ENCODE data around the gene LRFN5. TPM values are rescaled to one million over a fixed set of nuclear protein-coding genes. Genes with fewer than 3 reads are reported as not detected.

LRFN5 gene
- polyA plus RNA-seq, 3 donors, result 8.6 to 12.2 (median 11.6) TPM

DNA sequence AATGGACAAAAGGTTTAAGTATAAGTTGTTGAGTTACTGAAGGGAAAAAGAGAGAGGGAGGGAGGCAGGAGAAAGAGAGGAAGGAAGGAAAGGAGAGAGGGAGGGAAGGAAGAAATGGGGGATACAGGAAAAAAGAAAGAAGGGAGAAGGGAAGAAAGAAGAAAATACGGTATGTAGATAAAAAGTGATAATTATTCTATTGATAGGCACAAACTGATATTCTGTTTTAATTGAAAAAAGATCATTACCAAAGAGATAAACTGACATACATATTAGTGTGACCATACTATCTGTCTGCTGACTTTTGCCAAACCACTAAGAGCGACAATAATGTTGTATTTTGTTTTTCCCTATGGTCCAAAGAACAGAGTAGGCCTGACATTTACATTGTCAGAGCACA lies 154.5 kb downstream of the LRFN5 start:
- no peak for DNase-seq (ENCODE audit: low read depth in 3 of 3, low spot score in 2 of 3)

DNA sequence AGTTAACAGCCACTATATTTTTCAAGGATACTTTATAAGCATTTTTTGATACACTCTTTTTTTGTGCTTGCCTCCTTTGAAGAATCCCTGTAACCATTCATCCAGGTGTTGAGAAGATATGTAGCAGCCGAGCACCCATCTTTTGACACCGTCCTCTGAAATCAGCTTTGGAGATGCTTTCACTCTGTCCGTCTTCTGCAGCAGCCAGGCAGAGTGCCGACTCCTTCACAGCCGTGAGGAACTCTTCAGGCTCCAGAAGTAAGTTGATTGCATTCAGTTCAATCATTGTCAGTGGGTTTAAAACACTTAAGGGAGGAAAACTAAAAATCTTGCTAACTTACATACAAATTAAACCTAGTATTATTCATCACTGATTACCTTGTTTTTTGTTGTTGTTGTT lies 160.1 kb downstream of the LRFN5 start:
- DNase-seq (ENCODE audit: low read depth in 3 of 3, low spot score in 2 of 3), result no peak

DNA sequence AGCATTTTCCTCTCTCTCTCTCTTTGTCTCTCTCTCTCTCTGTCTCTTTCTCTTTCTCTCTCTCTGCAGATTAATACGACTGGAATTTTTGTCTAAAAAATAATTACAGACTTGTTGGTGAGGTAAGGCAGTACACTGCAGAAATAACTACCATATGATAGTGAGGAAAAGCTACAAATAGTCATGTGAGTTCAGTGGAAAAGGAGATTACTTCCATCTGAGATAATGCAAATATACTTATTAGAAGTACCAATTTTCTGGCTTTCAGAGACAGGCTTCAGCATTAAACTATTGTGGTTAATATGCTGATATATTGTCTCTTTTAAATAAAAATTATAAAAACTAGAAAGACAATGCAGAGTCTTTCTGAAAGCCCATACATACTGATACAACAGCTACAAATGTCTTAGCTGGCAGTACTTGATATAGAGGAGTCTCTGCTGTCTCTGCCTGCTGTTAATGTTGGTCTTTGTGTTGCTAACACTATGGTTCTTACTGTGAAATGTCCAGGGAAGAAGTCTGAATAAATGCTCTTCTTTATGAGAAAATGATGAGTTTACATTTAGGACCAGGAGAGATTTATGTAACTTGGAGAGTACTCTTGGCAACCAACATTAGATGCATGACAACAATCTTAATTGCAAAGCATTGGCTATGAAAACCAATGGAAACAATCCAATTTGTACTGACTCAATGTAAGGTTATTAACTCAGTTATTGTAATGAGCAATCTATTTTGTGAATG lies 167.0 kb downstream of the LRFN5 start:
- no peak for DNase-seq (ENCODE audit: low read depth in 3 of 3, low spot score in 2 of 3)

DNA sequence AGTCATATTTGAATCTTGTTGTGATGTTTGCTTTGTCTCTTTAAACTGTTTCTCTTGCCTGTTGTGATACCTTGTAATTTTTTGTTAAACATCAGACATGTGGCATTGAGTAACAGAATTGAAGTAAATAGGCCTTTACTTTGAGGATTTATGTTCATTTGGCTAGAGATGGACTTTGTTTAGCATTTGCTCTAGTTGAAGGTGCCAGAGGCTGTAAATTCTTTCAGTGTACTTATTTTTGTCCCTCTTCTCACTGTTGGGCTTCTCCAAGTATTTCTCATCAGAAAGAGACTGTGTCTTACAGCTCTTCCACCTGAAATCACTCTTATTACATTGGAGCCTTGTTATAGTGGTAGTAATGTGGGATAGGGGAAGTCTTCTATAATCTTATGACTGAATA lies 175.8 kb downstream of the LRFN5 start:
- DNase-seq (ENCODE audit: low read depth in 3 of 3, low spot score in 2 of 3), result no peak

DNA sequence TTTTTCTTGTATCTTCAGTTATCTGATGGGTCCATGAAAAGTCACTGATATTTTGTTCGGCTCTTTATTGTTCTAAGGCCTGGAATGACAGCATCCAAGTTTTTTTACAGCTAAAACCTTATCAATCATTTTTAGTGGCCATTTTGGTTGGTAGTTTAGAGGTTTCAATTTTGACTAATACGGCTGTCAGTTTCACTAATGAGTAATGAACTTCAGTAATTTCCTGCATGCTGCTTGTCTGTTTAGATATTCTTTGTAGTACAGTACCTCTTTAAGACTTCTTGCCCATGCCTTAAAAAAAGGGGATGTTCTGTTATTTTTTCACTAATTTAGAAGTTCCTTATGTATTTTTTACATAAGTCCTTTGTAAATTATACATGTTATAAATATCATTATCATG lies 176.7 kb downstream of the LRFN5 start:
- no peak for DNase-seq (ENCODE audit: low read depth in 3 of 3, low spot score in 2 of 3)

DNA sequence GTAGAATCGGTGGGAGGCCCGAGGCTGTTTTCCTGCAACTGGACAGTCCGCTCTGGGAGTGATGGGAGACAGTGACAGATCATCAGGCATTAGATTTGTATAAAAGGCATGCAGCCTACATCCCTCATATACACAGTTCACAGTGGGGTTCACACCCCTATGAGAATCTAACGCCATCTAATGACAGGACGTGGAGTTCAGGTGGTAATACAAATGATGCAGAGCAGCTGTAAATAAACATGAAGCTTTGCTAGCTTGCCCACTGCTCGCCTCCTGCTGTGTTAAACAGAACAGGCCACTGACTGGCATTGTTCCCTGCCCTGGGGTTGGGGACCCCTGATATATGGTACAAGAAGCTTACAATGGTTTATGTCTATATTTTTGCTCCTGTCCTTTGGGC lies 179.0 kb downstream of the LRFN5 start:
- DNase-seq (ENCODE audit: low read depth in 3 of 3, low spot score in 2 of 3), result no peak

DNA sequence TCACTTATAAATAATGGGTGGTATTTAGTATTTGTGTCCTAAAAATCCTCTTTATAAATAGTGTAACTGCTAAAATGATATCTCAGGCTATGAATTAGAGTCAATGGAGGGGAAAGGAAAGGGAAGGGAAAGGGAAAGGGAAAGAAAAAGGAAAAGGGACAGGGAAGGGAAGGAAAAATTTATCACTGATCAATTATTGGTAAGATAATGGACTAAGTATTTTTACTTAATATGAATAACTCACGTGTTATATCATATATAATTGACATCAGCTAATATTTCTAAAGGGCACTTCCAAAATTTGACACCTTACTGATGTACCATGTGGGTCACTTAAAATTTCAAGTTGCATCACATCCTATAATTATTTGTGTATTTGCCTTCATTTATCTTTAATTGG lies 193.1 kb downstream of the LRFN5 start:
- no peak for DNase-seq (ENCODE audit: low read depth in 3 of 3, low spot score in 2 of 3)

DNA sequence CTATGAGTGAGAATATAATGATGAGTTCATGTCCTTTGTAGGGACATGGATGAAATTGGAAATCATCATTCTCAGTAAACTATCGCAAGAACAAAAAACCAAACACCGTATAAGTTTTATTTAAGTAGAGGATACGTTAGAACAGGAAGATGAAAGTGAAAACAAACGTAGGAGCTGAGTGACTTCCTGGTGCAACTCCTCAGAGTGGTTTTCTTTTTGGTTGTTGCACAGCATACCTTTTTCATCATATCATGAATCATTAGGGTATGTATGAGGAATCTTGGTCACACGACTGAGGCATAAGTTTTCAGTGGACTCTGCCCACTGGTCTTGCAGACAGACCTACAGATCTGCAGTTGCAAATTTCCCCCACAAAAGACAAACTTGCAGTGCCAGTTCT lies 199.0 kb downstream of the LRFN5 start:
- no peak for DNase-seq (ENCODE audit: low read depth in 3 of 3, low spot score in 2 of 3)

DNA sequence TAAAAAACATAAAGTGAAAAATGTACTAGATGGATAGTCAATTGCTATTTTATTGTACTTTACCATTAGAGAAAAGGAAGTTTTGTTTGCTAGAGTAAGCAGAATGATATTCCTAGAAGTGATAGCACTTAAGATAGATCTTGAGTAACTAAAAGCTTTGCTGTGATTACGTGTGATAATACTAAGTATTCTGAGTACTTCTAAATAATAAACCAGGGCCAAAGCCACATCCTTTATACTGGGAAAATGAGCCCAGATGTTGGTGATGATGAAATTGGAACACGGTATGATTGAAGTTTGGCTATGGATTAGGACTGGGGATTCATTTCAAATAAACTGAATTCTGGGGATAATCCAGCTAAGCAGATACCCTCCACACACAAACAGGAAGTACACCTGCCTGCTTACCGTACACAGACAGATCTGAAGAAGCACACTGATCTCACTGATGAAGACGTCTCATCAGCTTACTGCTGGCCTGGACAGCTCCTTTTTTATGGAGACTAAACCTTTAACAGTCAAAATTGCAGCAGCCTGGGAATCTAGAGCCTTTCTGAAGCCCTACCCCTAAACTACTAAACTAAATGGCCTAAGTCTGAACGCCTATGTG lies 199.8 kb downstream of the LRFN5 start:
- no peak for DNase-seq (ENCODE audit: low read depth in 3 of 3, low spot score in 2 of 3)

DNA sequence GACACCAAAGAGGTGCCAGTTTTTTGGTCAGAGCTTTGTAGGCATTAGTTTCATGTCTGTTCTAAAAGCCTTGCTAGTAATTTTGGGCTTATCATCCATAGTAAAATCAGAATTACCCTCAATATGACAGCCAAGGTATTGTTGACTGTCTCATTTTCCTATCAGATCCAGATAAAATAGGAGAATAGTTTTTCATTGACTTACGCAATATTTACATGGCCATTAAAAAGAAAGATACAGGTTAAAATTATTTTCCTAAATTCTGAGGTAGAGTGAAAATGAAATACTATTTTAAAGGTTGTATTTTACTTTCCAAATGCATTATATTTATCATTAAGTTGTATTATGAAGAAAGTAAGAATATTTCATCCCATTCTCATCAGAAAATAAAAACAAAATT lies 203.7 kb downstream of the LRFN5 start:
- DNase-seq (ENCODE audit: low read depth in 3 of 3, low spot score in 2 of 3), result no peak

DNA sequence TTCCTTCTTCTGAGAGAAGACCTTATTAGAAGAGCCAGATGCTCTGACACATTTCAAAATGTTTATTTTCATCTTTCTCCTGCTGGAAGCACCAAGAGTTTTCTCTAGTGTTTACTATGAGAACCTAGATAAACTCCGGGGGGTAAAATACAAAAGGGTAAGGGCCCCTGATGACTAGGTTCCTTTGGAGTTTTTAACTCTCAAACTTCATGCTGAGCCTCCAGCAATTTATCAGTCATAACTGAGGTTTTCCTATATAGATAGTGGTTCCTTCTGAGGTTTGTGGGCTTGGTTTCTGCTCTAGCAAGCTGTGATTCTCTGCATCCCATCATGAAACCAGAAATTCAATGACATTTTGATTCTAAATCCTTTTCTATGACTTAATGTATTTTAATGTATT lies 210.9 kb downstream of the LRFN5 start:
- DNase-seq (ENCODE audit: low read depth in 3 of 3, low spot score in 2 of 3), result no peak

DNA sequence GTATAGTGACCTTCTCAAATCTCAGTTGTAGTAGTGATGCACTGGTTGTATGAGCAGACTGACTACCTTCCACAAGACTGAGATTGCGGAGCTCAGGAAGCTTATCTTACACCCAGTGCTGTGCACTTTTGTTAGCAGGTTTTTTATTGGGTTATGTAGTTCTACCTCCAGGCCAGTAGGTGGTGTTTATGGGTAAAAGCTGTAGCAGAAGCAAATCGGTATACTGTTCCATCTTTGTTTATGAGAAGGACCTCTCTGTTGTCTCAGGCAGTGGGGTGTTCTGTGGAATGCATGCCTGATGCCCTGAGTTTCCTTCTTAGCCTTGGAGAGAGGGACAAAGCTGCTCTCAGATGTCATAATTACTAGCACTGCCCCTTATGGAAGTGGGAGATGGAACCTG lies 217.8 kb downstream of the LRFN5 start:
- no peak for DNase-seq (ENCODE audit: low read depth in 3 of 3, low spot score in 2 of 3)

DNA sequence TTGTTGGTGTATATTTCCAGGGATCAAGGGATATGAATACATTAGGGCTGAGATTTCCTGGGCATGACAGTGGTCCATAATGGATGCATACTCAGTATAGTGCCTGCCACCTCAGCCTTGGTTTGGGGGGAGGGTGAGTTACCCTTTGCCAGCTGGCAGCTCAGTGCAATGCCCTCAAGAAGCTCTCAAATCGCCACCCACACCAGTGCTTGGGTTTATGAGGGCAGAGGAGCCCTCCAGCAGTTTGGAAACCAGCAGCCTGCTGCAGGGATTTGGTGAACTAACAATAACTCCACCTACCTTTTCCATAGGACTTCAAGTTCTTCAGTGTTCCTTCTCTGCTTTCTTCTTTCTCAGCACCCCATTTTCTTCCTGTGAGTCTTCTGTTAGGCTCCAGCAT lies 218.9 kb downstream of the LRFN5 start:
- DNase-seq (ENCODE audit: low read depth in 3 of 3, low spot score in 2 of 3), result no peak

DNA sequence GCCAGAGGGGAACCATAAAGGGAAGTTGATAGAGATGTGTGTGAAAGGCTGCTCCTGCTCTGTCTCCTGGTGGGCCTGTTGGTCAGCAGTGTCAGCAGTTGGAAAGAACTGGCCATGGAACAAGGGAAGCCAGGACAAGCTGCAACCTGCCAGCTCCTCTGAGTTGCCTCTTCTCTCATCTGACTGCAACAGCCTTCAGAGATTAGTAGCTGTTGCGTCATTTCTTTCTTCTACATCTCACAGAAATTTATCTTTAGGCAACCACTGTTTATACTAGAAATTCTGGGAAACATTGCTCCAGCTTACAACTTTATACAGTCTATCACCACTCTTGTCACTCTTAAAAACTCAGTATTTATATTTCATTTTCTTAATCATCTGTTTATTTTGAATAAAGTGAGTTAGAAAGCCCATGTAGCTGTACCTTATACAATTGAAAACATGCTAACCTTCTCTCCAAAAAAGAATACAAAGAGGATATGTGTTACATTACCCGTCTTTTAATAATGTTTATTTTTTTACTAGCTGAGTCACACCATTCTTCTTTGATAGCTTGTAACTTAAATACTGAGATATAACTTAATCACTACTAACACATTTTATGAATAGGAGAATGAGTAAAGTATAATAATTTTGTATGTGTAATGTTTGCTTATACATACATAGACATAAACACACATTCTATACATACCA lies 224.2 kb downstream of the LRFN5 start:
- DNase-seq (ENCODE audit: low read depth in 3 of 3, low spot score in 2 of 3), result no peak

DNA sequence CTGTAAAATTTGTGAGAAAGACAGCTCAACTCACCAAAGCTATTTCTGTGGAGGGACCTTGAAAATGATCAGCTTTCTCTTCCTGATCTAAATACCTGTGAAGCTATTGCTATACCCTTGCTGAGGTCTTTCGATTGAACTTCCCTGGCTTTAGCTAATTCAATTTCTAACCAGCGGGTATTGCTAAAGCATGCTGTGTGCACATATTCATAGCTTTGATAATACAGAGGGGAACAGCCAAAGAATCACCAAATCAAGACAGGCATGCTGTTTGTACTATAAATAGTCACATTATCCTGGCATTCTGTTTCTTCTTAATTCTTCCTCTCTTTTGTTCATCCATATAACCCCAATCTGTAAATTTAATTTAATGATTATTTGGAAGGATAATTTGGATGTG lies 233.0 kb downstream of the LRFN5 start:
- no peak for DNase-seq (ENCODE audit: low read depth in 3 of 3, low spot score in 2 of 3)

DNA sequence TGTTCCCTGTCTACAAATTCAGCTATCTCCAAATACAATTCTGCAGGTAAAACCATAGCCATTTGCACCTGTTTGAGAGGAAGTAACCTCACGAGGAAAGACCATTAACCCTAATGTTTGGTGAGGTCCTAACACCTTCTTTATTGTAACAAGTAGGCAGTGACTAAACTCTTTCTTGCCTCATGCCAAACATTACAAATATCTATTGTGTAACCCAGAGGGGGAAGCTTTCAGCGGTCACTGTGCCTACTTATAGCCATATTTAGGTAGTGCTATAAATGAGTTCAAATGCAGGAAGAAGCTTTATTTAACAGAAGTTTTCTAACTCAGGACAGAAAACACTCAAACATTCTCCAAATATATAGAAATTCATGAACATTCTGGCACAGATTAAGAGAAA lies 252.7 kb downstream of the LRFN5 start:
- no peak for DNase-seq (ENCODE audit: low read depth in 3 of 3, low spot score in 2 of 3)

DNA sequence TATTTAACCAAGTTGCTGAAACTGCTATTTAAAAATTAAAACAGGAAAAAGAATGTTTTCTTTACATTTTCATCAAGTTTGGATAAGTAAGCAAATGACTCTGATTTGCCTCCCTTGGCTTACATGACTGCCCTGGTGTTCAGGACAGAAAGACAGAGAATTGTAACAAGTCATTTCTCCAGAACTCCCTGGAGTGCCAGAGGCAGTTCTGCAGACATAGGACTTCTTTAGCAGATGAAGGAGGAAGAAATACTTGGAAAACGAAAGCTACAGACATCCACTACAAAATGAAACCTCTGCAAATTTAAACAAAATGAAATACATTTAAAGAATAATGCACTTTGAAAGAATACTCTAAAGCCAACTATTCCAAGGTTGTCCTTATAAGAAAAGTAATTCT lies 253.9 kb downstream of the LRFN5 start:
- DNase-seq (ENCODE audit: low read depth in 3 of 3, low spot score in 2 of 3), result no peak

DNA sequence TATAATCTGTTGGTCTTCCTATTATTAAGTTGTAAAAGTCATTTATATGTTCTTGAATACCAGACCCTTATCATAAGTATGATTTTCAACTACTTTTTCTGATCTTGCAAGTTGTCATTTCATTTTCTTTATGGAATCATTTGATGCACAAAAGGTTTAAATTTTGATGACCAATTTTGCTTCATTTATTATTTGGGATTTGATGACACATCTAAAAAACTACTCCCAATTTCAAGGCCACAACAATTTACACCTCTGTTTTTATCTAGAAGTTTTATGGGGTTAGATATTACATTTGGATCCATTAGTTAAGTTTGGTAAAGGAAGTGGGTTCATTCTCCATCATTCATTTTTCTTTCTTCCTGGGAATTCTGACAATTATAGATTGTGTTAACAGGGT lies 259.2 kb downstream of the LRFN5 start:
- DNase-seq (ENCODE audit: low read depth in 3 of 3, low spot score in 2 of 3), result no peak

DNA sequence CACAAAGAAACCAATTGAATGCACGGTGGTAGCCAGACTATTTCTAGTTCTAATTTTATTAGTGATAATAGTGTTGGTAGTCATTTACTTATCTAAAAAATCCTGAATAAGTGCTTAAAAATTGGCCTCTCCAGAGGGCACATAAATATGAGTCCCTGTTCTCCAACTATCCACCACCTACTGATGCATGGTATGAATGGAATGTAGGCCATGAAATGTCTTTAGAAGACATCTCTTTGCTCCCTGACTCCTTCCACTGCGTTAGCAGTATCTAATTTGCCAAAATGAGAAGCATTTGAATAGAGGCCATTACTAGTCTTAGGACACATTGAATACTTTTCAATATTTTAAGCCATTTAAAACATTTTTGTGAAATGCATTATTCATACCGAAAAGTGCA lies 261.7 kb downstream of the LRFN5 start:
- DNase-seq (ENCODE audit: low read depth in 3 of 3, low spot score in 2 of 3), result no peak

DNA sequence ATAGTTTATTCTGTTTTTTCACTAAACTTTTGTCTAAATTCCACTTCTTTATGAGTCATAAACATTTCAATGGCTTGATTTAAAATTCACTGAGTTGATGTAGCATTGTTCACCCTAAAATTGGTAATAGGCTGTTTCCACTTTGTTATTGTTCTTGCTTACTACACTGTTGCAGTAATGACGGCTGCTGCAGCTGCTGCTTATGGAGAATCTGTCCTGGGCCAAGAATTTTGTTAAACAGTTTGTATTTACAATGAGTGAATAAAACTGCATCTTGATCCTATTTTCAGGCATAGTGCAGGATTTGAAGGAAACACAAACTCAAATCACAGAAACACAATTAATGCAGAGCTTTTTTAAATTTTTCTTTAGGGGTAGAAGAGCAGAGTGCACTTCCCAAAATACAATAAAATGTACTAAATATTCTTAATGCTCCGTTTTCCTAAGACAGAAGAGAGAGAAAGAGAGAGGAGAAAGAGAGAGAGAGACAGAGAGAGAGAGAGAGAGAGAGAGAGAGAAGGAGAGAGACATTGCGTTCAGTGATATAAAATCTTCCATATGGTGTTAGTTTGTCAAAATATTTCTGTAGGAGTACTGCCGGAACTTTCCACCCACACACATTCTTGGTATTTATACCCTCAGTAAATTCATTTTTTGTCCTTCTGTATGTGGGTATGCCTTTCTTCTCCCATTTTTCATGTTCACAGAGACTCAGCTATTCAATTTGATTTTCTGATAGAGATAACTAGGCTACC lies 266.4 kb downstream of the LRFN5 start:
- DNase-seq (ENCODE audit: low read depth in 3 of 3, low spot score in 2 of 3), result no peak

DNA sequence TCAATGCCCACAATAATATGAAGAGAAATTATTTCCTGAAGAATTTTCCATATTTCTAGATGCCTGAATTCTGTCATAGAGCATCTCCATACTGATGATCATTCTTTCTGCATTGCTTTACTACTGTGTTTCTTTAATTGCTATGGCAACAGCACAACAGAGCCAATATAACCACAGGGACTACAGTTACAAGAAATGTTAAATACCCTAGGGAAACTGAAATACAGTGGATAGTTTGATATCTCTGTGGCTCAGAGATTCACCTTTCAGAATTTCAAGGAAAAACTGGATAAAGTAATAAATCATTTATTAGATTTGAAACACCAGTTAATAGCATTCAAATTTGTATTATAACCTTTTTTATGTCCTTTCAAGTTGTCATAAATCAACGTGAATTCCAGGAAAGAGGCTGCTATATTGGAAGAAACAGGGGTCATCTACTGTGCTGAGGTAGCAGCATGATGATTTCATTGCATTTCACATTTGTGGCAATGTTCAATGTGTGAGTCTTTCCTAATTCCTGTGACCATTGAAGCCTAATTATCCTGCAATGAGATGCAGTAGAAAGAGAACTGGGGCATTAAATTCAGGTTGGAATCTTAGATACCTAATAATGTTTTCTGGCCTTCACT lies 267.1 kb downstream of the LRFN5 start:
- peak in 2 of 3 donors; percentile 21 to 31 for DNase-seq (ENCODE audit: low read depth in 3 of 3, low spot score in 2 of 3)
